Epithelial cell of proximal tubule (primary cell): ENCODE measurements around the gene MAP3K20. TPM values are rescaled to one million over a fixed set of nuclear protein-coding genes. Genes with fewer than 3 reads are reported as not detected.
"Not testable (repeated sequence)": the region's sequence is repeated elsewhere in the genome, so short reads cannot be mapped to it uniquely, and the experiment has no call there.

ENCODE experiments used
- DNase-seq: peaks from one replicate; pipeline ENCODE4 v3.0.0-alpha.2; 2011; ENCODE audit warnings: low read depth
- H3K4me3 ChIP-seq: 2 replicates; pipeline ENCODE4 v1.5.1; 2011; ENCODE audit warnings: low read depth, mild to moderate bottlenecking, low read length
- total RNA-seq: library from RNA; depleted of rRNA; stranded (reverse); fragments of >200 nt; gene quantifications from 2 replicates; pipeline ENCODE4 v1.2.3, GENCODE V29; 2015
- TF ChIP-seq, protein P1 (sequence below): conservative IDR thresholded peaks from 2 replicates; pipeline ENCODE4 v1.5.1; 2012; ENCODE audit warnings: low read depth, mild to moderate bottlenecking, low read length

MAP3K20 gene
- total RNA-seq, 1 donor from 2014 or later, result 19.4 TPM

DNA sequence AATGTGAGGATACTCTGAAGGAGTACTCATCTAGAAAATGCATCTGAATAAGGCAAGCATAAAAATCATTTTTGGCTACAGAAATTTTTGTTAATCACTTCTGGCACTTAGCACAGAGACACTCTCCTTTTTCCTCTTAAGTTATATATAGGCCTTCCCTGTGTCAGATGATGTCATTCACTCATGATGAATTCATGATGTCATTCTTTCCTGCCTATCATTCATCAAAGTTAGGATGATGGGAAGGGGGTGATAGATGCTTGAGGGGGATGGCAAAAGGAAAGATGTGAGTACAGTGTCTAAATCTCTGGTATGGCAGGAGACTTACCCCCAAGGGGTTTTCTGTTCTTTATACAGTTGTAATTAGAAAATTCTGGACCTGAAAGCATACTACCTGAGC, 42.0 kb downstream of the MAP3K20 start:
- H3K4me3 ChIP-seq, result no peak overlapping the region
- TF ChIP-seq, protein P1, sequence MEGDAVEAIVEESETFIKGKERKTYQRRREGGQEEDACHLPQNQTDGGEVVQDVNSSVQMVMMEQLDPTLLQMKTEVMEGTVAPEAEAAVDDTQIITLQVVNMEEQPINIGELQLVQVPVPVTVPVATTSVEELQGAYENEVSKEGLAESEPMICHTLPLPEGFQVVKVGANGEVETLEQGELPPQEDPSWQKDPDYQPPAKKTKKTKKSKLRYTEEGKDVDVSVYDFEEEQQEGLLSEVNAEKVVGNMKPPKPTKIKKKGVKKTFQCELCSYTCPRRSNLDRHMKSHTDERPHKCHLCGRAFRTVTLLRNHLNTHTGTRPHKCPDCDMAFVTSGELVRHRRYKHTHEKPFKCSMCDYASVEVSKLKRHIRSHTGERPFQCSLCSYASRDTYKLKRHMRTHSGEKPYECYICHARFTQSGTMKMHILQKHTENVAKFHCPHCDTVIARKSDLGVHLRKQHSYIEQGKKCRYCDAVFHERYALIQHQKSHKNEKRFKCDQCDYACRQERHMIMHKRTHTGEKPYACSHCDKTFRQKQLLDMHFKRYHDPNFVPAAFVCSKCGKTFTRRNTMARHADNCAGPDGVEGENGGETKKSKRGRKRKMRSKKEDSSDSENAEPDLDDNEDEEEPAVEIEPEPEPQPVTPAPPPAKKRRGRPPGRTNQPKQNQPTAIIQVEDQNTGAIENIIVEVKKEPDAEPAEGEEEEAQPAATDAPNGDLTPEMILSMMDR, result no peak
- no peak for DNase-seq

DNA sequence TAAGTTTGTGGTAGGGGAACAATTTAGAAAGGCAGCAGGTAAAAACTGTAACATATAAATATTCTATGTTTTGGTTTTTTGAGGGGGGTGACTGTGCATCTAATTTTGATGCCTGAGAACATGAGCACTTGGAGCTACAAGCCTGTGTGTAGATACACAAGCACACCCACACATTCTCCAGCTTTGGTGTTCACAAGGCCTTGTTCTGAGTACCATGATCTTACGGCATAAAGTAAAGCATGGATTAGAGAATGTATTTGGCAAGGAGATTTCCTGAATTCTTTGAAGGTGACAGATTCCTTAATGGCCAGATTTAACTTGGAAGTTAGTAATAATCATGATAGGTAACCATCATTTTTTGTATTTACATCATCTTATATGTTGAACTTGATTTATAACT, 42.7 kb downstream of the MAP3K20 start:
- no peak for DNase-seq
- no peak overlapping the region for H3K4me3 ChIP-seq
- TF ChIP-seq, protein P1, result no peak

DNA sequence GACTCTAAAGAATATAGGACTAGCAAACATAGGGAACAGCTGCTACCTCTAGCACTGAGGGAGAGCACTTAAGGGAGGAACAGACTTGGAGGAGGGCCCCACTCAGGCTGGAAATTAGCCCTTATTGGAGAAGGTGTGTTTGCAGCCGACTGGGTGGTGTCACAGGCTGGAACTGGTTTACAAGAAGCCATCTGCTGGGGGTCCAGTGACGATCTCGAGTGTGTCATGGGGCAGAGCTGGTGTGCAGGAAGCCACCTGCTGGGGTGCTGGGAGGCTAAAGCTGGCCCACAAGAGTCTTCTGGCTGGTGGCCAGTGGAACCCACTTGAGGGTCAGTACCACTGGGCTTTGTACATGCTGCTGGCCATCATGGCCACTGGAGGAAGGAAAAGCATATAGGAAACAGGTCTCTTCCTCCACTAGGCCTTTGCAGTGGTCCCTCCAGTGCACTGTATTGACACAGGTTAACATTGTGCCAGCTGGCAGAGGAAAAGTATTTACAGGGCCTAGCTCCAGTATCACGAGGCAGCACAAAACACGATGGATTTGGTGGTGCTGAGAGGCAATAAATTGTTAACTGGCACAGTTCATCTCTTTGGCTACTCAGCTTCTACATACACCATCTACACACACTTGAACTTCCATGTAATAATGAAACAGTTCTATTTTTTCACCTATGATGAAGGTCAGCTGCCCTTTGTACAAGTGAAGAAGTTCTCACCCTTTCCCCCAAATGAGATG, 43.6 kb downstream of the MAP3K20 start:
- TF ChIP-seq, protein P1, result no peak
- no peak overlapping the region for H3K4me3 ChIP-seq
- no peak for DNase-seq

DNA sequence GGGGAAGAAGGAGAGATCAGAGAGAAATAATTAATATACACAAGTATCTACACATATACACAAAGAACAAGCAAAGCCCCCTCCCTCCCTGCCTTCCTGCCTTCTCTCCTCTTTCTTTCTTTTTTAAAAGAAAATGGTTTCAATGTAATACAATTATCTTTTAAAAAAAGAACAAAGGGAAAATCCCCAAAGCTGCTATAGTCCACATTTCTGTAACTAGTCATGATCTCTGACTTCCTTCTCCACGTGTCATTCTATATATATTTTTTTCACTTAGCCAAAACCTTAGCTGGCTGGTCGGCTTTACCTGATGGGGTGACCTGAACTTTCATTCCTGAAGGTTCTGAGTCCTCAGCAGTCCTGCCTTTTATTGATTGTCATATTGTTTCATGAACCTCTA, 44.3 kb downstream of the MAP3K20 start:
- TF ChIP-seq, protein P1, result no peak
- no peak overlapping the region for H3K4me3 ChIP-seq
- DNase-seq, result no peak

DNA sequence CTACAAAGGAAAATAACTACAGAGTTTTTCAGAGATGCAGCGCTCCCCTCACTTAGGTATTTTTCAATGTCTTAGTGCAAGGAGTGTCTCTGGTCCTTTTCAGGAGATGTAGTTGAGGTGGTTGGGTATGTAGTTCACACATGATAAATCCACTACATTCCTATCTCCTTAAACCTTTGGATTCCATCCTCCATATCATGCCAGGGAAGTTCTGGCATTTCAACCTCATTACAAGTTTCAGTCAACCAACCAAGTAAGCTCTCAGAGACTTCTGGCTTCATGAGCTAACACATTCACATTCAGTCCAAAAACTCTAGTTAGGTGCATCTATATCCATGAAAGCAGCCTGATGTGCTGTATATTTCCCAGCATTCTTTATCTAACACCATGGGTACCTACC, 47.3 kb downstream of the MAP3K20 start:
- no peak overlapping the region for H3K4me3 ChIP-seq
- TF ChIP-seq, protein P1, result no peak
- no peak for DNase-seq

DNA sequence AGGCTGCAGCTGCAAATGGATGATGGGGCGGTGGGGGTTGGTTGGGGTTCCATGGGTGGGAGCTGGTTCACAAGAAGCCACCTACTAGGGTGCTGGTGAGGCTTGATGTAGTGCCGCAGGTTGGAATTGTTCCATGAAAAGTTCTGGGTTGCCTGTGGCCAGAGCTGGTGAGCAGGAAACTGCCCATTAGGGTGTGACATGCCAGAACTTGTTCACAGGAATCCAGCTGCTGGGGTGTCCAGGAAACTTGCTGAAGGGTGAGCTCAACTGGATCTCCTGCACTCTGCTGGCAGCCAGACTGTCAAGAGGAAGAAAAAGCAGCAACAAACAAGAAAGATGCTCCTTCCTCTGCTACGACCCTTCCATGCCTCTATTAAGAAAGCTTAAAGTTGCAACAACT, 48.8 kb downstream of the MAP3K20 start:
- no peak overlapping the region for H3K4me3 ChIP-seq
- TF ChIP-seq, protein P1, result no peak
- DNase-seq, result peak; percentile 12

DNA sequence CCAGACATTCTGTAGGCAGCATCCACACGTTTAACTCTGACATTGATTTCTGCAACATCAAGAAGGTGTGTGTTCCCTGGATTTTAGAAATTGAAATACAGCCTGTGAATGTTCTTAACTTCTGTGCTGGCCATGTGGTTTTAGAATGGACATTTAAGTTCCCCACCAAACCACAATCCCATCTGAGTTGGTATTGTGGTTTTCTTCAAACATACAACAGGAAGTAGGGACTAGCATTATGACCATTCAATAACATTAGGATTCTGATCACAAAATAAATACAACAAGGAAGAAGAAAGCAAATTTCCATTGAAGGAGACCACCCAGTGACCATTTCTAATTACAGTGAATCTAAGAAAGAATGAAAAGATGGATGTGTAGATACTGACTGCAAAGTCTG, 51.2 kb downstream of the MAP3K20 start:
- no peak for DNase-seq
- H3K4me3 ChIP-seq, result no peak overlapping the region
- TF ChIP-seq, protein P1, result no peak

DNA sequence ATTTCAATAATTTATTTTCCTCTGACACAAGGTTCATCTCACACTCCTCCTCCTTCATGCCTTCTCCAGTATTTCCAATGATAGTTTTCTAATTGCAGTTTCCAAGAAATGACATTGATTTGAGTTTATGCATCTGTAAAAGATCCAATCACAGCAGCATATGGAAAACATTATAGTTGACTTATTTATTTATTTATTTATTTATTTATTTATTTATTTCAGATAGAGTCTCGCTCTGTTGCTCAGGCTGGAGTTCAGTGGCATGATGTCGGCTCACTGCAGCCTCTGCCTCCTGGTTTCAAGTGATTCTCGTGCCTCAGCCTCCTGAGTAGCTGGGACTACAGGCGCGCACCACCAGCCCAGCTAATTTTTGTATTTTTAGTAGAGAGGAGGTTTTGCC, 52.5 kb downstream of the MAP3K20 start:
- DNase-seq, result not testable (repeated sequence)

More for the DNA sequence above, 52.5 kb downstream of the MAP3K20 start:
- not testable (repeated sequence) for H3K4me3 ChIP-seq
